NCI-H524 (cell line): ENCODE results near the gene PLEKHG4B.
"Not testable (repeated sequence)": the region's sequence is repeated elsewhere in the genome, so short reads cannot be mapped to it uniquely, and the experiment has no call there.

Experiments used
- DNase-seq, 2 experiments: peaks; one replicate each; lab custom pipeline; 2025; lab: John Stamatoyannopoulos, UW

PLEKHG4B gene

GRCh38 chr5:199950-200645, 108.1 kb downstream of the PLEKHG4B start:
- DNase-seq: no peak

GRCh38 chr5:200985-201384, 109.0 kb downstream of the PLEKHG4B start:
- no peak for DNase-seq

GRCh38 chr5:201672-202071, 109.7 kb downstream of the PLEKHG4B start:
- no peak for DNase-seq

- no peak for DNase-seq
Observed at GRCh38 chr5:203246-203930, 111.4 kb downstream of the PLEKHG4B start.

GRCh38 chr5:204001-204400, 112.0 kb downstream of the PLEKHG4B start:
- no peak for DNase-seq

GRCh38 chr5:204462-204861, 112.5 kb downstream of the PLEKHG4B start:
- DNase-seq: no peak

GRCh38 chr5:204966-205670, 113.2 kb downstream of the PLEKHG4B start:
- DNase-seq: no peak

- no peak for DNase-seq
Observed at GRCh38 chr5:206406-206805, 114.4 kb downstream of the PLEKHG4B start.

- no peak for DNase-seq
Observed at GRCh38 chr5:206927-207536, 115.1 kb downstream of the PLEKHG4B start.

GRCh38 chr5:207599-207998, 115.6 kb downstream of the PLEKHG4B start:
- DNase-seq: peak in 1 of 2 experiments; percentile 31

- no peak for DNase-seq
Observed at GRCh38 chr5:208449-209114, 116.6 kb downstream of the PLEKHG4B start.

- no peak for DNase-seq
Observed at GRCh38 chr5:213803-214395, 121.9 kb downstream of the PLEKHG4B start.

GRCh38 chr5:215256-215655, 123.3 kb downstream of the PLEKHG4B start:
- not testable (repeated sequence) for DNase-seq

- DNase-seq: not testable (repeated sequence)
Observed at GRCh38 chr5:216076-216475, 124.1 kb downstream of the PLEKHG4B start.

- DNase-seq: peak; percentile 95 to 96
Observed at GRCh38 chr5:217494-218456, 125.8 kb downstream of the PLEKHG4B start, which contains the start of the genes CCDC127 and SDHA. Gene CCDC127 (minus strand): TSS chr5:218153. CDS start chr5:216849, 1,304 bp downstream. Gene SDHA (plus strand): TSS chr5:218320. CDS start chr5:218356, 36 bp downstream.

- peak; percentile 30 to 52 for DNase-seq
Observed at GRCh38 chr5:218457-219291, 126.7 kb downstream of the PLEKHG4B start.

GRCh38 chr5:219460-219863, 127.5 kb downstream of the PLEKHG4B start:
- peak in 1 of 2 experiments; percentile 47 for DNase-seq

- DNase-seq: no peak
Observed at GRCh38 chr5:219991-220390, 128.0 kb downstream of the PLEKHG4B start.
